NB4 (cell line): ENCODE results near the gene SLC22A6.

Source experiments
- DNase-seq: peaks from one replicate; pipeline ENCODE4 v3.0.0; 2010; ENCODE audit warnings: low read depth
- H3K4me3 ChIP-seq: one replicate; pipeline ENCODE4 v1.5.1; 2011; ENCODE audit warnings: mild to moderate bottlenecking, low read depth, low read length, moderate library complexity
- CTCF ChIP-seq: IDR thresholded peaks from one replicate; pipeline ENCODE4 v1.5.1; 2012; ENCODE audit warnings: low read depth, low read length
- MYC ChIP-seq: IDR thresholded peaks from 2 replicates; pipeline ENCODE4 v1.6.1; 2011; ENCODE audit warnings: low read depth, low read length
- POLR2A ChIP-seq: IDR thresholded peaks from 2 replicates; pipeline ENCODE4 v1.6.1; 2011; ENCODE audit warnings: mild to moderate bottlenecking; ENCODE audit not compliant: insufficient read length; ENCODE audit errors: extremely low read depth
- TF ChIP-seq, protein P1 (sequence below): IDR thresholded peaks from 2 replicates; pipeline ENCODE4 v1.6.1; 2011; ENCODE audit warnings: low read depth, low read length

Gene SLC22A6

DNA sequence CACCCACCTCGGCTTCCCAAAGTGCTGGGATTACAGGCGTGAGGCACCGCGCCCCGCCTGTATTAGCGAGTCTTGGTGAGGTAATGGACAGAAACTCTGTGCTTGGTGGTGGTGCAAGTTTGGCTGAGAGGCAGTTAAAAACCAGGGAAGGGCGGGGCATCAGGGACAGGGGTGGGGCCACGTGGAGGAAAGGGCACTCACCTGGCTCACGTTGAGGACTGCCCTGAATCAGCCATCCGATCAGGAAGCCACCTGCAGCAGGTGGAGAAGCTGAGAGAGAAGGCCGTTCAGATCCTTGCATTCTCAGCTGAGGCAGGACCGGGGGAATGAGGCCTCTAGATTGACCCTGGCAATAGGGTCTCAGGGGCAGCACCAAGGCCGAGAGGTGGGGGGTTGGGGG, 51.5 kb downstream of the SLC22A6 start:
- TF ChIP-seq, protein P1, sequence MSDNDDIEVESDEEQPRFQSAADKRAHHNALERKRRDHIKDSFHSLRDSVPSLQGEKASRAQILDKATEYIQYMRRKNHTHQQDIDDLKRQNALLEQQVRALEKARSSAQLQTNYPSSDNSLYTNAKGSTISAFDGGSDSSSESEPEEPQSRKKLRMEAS, result no peak
- TF ChIP-seq CTCF (no peak), MYC (no peak), POLR2A (no peak)
- DNase-seq, result no peak

GRCh38 chr11:62931499-62932278, 53.1 kb downstream of the SLC22A6 start:
- no peak for TF ChIP-seq MYC
- TF ChIP-seq, protein P1, result no peak
- H3K4me3 ChIP-seq, result no peak overlapping the region
- DNase-seq, result peak; percentile 40

More for the DNA sequence above, 51.5 kb downstream of the SLC22A6 start:
- no peak overlapping the region for H3K4me3 ChIP-seq

GRCh38 chr11:62930666-62931065, 54.1 kb downstream of the SLC22A6 start:
- TF ChIP-seq CTCF (no peak), POLR2A (no peak), MYC (no peak)
- TF ChIP-seq, protein P1, result no peak

DNA sequence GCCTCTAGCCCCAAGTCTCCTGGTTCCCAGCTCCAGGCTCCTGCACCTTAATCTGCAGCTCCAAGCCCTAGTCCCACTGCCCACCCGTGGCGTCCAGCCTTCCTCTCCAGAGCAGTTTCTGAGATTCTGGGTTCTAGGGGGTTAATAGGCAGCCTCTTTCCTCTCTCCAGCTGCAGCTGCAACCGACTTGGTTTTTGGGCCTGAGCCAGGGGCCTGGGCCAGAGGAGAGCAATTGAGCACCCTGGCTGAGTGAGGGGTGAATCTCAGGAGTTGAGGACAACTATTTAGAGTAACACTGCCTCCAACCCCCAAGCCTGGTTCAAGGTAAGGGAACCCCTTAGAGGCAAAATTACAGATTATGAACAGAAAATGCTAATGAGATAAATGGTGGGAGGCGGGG, 54.6 kb downstream of the SLC22A6 start:
- TF ChIP-seq, protein P1, result no peak
- TF ChIP-seq CTCF, result no peak
- no peak for TF ChIP-seq POLR2A
- TF ChIP-seq MYC, result no peak
- no peak for DNase-seq

More at GRCh38 chr11:62930666-62931065, 54.1 kb downstream of the SLC22A6 start:
- no peak for DNase-seq
- no peak overlapping the region for H3K4me3 ChIP-seq

DNA sequence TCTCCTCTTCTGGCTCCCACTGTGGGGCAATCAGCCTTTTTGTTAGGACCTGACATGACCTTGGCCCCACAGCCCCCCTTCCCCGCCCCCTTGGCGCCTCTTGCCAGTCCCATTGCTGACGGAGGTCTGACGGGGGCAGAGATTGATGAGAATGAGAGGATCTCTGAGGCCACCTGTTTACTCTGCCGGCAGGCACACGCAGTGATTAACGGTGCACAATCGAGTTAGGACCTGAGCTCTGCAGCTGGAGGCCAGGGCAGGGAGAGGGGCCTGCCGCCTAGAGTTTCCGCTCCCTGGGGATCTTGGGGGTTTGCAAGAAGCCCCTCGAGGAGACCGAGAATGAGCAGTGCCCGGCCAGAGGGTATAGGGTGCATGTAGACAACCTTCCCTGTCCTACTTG, 56.8 kb downstream of the SLC22A6 start:
- no peak overlapping the region for H3K4me3 ChIP-seq
- DNase-seq, result no peak
- TF ChIP-seq CTCF (no peak), POLR2A (no peak), MYC (no peak)
- TF ChIP-seq, protein P1, result no peak

More for the DNA sequence above, 54.6 kb downstream of the SLC22A6 start:
- H3K4me3 ChIP-seq, result no peak overlapping the region

GRCh38 chr11:62926680-62927455, 57.9 kb downstream of the SLC22A6 start:
- no peak for TF ChIP-seq MYC
- no peak for TF ChIP-seq POLR2A
- TF ChIP-seq CTCF, result no peak
- TF ChIP-seq, protein P1, result no peak
- no peak overlapping the region for H3K4me3 ChIP-seq
- DNase-seq, result no peak
